ENCODE data around the gene C16orf87.

DNA sequence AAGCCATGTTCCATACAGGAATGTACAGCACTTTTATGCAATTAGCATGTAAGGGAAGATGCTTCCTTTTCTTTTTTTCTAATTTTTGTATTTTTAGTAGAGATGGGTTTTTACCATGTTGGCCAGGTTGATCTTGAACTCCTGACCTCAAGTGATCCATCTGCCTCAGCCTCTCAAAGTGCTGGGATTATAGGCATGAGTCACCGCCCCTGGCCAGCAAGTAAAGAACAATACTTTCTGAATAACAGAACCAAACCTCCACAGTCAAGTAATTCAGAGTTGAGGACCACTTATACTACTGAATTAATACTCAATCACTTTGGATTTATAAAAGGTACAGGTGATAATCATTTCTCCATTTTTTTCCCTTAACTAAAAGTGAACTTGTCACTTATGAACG lies 13.0 kb downstream of the C16orf87 start:
- TF ChIP-seq POLR2AphosphoS5 (IDR thresholded peaks at IDR 0.05; ENCODE audit: low read depth, low read length) = no peak
- TF ChIP-seq, protein P1, sequence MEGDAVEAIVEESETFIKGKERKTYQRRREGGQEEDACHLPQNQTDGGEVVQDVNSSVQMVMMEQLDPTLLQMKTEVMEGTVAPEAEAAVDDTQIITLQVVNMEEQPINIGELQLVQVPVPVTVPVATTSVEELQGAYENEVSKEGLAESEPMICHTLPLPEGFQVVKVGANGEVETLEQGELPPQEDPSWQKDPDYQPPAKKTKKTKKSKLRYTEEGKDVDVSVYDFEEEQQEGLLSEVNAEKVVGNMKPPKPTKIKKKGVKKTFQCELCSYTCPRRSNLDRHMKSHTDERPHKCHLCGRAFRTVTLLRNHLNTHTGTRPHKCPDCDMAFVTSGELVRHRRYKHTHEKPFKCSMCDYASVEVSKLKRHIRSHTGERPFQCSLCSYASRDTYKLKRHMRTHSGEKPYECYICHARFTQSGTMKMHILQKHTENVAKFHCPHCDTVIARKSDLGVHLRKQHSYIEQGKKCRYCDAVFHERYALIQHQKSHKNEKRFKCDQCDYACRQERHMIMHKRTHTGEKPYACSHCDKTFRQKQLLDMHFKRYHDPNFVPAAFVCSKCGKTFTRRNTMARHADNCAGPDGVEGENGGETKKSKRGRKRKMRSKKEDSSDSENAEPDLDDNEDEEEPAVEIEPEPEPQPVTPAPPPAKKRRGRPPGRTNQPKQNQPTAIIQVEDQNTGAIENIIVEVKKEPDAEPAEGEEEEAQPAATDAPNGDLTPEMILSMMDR (IDR thresholded peaks at IDR 0.05) = no peak

Data from Panc1 (cell line).